ENCODE data around the gene SETBP1. TPM values are rescaled to one million over a fixed set of nuclear protein-coding genes. Genes with fewer than 3 reads are reported as not detected.

SETBP1 gene
- total and polyA plus RNA-seq, 9 of the 15 experiments (the other 6 are each of a cell fraction or from before 2014, with no cell fraction given): under 0.01 to 0.13 (median 0.04) TPM

DNA sequence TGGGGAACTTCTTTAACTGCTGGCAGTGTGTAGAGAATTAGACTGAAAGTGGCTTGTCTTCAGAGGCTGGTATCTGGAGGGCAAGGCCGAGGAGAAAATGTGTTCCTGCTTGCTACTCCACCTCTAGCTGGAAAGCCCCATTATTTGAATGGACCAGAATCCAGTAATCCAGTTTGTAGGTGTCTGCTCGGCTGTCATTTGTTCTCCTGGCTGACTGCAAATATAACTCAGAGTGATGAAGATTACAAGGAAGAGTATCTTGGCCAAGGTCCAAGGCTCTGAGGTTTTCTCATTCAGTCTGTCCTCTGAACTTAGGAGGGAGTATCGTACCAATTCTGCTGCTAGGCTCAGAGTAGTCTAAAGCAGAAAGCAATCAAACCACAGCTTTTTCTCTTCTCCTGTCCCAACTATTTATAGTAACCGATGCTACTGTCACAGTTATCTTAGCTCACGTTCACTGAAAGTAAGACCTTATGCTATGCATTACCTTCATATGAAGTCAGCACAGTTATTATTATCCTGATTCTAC lies 228.6 kb downstream of the SETBP1 start:
- no TSS peak for BruUV-seq (replicated peaks)
- ATAC-seq: no peak

DNA sequence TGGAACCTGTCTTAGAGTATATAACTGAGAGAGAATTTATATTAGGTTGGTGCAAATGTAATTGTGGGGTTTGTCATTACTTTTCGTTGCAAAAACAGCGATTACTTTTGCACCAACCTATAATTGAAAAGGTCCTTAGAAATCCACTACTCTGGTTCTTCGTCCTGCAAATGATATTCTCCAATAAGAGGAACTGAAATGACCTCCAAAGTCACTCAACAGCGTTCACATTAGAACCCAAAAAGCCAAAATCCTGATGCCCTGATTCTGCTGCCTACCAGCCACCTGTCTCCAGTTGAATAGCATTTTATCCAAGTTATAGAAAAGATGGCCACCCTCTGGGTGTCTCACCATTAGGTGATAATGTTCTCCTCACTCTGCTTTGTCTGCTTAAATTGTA lies 230.6 kb downstream of the SETBP1 start:
- intact Hi-C loops (cut with micrococcal nuclease) (no loop called here), in situ Hi-C loops (cut with MboI) (no loop called here)
- FAIRE-seq (no peak), ATAC-seq (no peak), DNase-seq (ENCODE audit: extremely low read depth in 1 of 4, low spot score in 3 of 4) (no peak)
- ChIA-PET POLR2A (no interaction called here), CTCF (ENCODE audit: low intra/inter-chr PET ratio) (no interaction called here)
- Histone ChIP-seq H3K4me1 (replicated peaks in 1 of 2; ENCODE audit: control insufficient read depth in 2 of 2, insufficient read depth in 2 of 2, low read length in 2 of 2) (no peaks in the 10 kb centered on the region), H3K9ac (ENCODE audit: insufficient read depth in 1 of 2, low read depth in 2 of 2, low read length in 2 of 2) (no peak overlapping the region), H2AFZ (ENCODE audit: low read depth, low read length) (no peak overlapping the region), H3K9me1 (ENCODE audit: control insufficient read depth, insufficient read depth, low read length) (no peaks in the 10 kb centered on the region), H3K4me2 (ENCODE audit: insufficient read depth, low read length) (no peak overlapping the region), H3K4me3 (no peak overlapping the region), H3K36me3 (ENCODE audit: control insufficient read depth, insufficient read depth, low read length) (no peaks in the 10 kb centered on the region), H3K79me2 (ENCODE audit: control insufficient read depth, insufficient read depth, low read length) (no peaks in the 10 kb centered on the region), H3K27ac (ENCODE audit: extremely low read depth, low read depth, low read length) (no peak overlapping the region), H3K27me3 (ENCODE audit: control insufficient read depth in 2 of 2, insufficient read depth in 2 of 2, low read length in 2 of 2) (no peaks in the 10 kb centered on the region), H3K9me3 (replicated peaks; ENCODE audit: control insufficient read depth, insufficient read depth, low read depth, low read length) (no peaks in the 10 kb centered on the region), H4K20me1 (replicated peaks; ENCODE audit: control insufficient read depth, insufficient read depth, low read length) (no peaks in the 10 kb centered on the region)
- BruUV-seq (replicated peaks): no TSS peak
- 0% methylated on average over 4 of the region's 4 CpGs for WGBS (ENCODE audit: insufficient coverage, low coverage, missing lambda C conversion rate)
- TF ChIP-seq FOSL1 (tag; conservative IDR thresholded peaks at IDR 0.05): no peak
- no peak for TF ChIP-seq CBX1 (IDR thresholded peaks at IDR 0.05; ENCODE audit: low read depth)
- TF ChIP-seq KLF6 (CRISPR knock-in tag; IDR thresholded peaks at IDR 0.05; ENCODE audit: borderline replicate concordance): no peak
- no peak for TF ChIP-seq KLF1 (tag; IDR thresholded peaks at IDR 0.05)
- no peak for TF ChIP-seq CHD1 (IDR thresholded peaks at IDR 0.05; ENCODE audit: low read length)
- TF ChIP-seq ZNF764 (CRISPR knock-in tag; IDR thresholded peaks at IDR 0.05; ENCODE audit: low read depth): no peak
- no peak for TF ChIP-seq ZZZ3 (IDR thresholded peaks at IDR 0.05)
- no peak for TF ChIP-seq ZNF3 (CRISPR knock-in tag; IDR thresholded peaks at IDR 0.05)
- no peak for TF ChIP-seq ZBED1 (IDR thresholded peaks at IDR 0.05)
- TF ChIP-seq MCM7 (IDR thresholded peaks at IDR 0.05): no peak
- TF ChIP-seq, protein P1, sequence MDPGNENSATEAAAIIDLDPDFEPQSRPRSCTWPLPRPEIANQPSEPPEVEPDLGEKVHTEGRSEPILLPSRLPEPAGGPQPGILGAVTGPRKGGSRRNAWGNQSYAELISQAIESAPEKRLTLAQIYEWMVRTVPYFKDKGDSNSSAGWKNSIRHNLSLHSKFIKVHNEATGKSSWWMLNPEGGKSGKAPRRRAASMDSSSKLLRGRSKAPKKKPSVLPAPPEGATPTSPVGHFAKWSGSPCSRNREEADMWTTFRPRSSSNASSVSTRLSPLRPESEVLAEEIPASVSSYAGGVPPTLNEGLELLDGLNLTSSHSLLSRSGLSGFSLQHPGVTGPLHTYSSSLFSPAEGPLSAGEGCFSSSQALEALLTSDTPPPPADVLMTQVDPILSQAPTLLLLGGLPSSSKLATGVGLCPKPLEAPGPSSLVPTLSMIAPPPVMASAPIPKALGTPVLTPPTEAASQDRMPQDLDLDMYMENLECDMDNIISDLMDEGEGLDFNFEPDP (CRISPR knock-in tag; IDR thresholded peaks at IDR 0.05): no peak
- TF ChIP-seq, protein P2, sequence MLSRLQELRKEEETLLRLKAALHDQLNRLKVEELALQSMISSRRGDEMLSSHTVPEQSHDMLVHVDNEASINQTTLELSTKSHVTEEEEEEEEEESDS (CRISPR knock-in tag; IDR thresholded peaks at IDR 0.05): no peak

More for the DNA sequence above, 228.6 kb downstream of the SETBP1 start:
- Histone ChIP-seq H3K79me2 (ENCODE audit: control insufficient read depth, insufficient read depth, low read length) (no peaks in the 10 kb centered on the region), H3K9ac (ENCODE audit: insufficient read depth in 1 of 2, low read depth in 2 of 2, low read length in 2 of 2) (no peak overlapping the region), H3K9me1 (ENCODE audit: control insufficient read depth, insufficient read depth, low read length) (no peaks in the 10 kb centered on the region), H2AFZ (ENCODE audit: low read depth, low read length) (no peak overlapping the region), H4K20me1 (replicated peaks; ENCODE audit: control insufficient read depth, insufficient read depth, low read length) (no peaks in the 10 kb centered on the region), H3K4me1 (replicated peaks in 1 of 2; ENCODE audit: control insufficient read depth in 2 of 2, insufficient read depth in 2 of 2, low read length in 2 of 2) (no peaks in the 10 kb centered on the region), H3K27ac (ENCODE audit: extremely low read depth, low read depth, low read length) (no peak overlapping the region), H3K9me3 (replicated peaks; ENCODE audit: control insufficient read depth, insufficient read depth, low read depth, low read length) (no peaks in the 10 kb centered on the region), H3K4me3 (no peak overlapping the region), H3K4me2 (ENCODE audit: insufficient read depth, low read length) (no peak overlapping the region), H3K36me3 (ENCODE audit: control insufficient read depth, insufficient read depth, low read length) (no peaks in the 10 kb centered on the region), H3K27me3 (ENCODE audit: control insufficient read depth in 2 of 2, insufficient read depth in 2 of 2, low read length in 2 of 2) (no peaks in the 10 kb centered on the region)
- TF ChIP-seq ATF1 (CRISPR knock-in tag; IDR thresholded peaks at IDR 0.05): no peak
- no peak for TF ChIP-seq ATF1 (tag; IDR thresholded peaks at IDR 0.05)
- no peak for TF ChIP-seq BRCA1 (IDR thresholded peaks at IDR 0.05)
- TF ChIP-seq BRCA1 (CRISPR knock-in tag; IDR thresholded peaks at IDR 0.05): no peak
- TF ChIP-seq, protein P3, sequence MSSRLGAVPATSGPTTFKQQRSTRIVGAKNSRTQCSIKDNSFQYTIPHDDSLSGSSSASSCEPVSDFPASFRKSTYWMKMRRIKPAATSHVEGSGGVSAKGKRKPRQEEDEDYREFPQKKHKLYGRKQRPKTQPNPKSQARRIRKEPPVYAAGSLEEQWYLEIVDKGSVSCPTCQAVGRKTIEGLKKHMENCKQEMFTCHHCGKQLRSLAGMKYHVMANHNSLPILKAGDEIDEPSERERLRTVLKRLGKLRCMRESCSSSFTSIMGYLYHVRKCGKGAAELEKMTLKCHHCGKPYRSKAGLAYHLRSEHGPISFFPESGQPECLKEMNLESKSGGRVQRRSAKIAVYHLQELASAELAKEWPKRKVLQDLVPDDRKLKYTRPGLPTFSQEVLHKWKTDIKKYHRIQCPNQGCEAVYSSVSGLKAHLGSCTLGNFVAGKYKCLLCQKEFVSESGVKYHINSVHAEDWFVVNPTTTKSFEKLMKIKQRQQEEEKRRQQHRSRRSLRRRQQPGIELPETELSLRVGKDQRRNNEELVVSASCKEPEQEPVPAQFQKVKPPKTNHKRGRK (tag; IDR thresholded peaks at IDR 0.05): no peak
- TF ChIP-seq LARP7 (IDR thresholded peaks at IDR 0.05): no peak
- ChIA-PET CTCF (ENCODE audit: low intra/inter-chr PET ratio) (no interaction called here), POLR2A (no interaction called here)
- no peak for FAIRE-seq
- no peak for DNase-seq (ENCODE audit: extremely low read depth in 1 of 4, low spot score in 3 of 4)
- intact Hi-C loops (cut with micrococcal nuclease) (no loop called here), in situ Hi-C loops (cut with MboI) (no loop called here)
- WGBS (ENCODE audit: insufficient coverage, low coverage, missing lambda C conversion rate): 2% methylated on average over 5 of the region's 5 CpGs
